GM18909 (cell line): ENCODE measurements around the gene ICAM1.
"Not testable (repeated sequence)": the region's sequence is repeated elsewhere in the genome, so short reads cannot be mapped to it uniquely, and the experiment has no call there.

Experiments used
- ATAC-seq: cut with Tn5 transposase; IDR thresholded peaks from one replicate; pipeline ENCODE4 v1.9.1; 2021; ENCODE audit warnings: mild to moderate bottlenecking; ENCODE audit not compliant: unreplicated experiment, poor library complexity

Gene ICAM1

DNA sequence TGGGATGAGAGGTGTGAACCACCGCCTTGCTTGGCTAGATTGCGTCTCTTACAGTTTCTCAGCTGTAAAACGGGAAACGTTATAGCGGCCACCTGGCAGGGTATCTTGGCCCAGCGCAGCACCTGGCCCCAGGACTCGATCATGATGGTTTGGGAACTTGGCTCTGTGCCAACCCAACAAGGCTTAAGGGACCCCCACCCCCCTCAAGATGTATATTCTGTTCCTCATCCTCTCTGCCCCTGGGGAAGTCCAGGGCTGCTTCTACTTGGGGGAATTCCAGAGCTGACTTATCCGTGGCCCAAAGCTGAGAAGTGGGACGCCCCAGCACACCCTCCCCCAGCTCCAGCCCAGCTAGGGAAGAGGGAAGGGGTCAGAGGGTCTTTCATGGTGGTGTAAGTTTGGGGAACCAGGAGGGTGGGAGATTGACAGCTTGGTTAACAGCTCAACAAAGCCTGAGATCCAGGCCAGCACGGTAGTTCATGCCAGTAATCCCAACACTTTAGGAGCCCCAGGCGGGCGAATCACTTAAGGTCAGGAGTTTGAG lies 695 bp downstream of the ICAM1 start:
- peak; percentile 31 for ATAC-seq

DNA sequence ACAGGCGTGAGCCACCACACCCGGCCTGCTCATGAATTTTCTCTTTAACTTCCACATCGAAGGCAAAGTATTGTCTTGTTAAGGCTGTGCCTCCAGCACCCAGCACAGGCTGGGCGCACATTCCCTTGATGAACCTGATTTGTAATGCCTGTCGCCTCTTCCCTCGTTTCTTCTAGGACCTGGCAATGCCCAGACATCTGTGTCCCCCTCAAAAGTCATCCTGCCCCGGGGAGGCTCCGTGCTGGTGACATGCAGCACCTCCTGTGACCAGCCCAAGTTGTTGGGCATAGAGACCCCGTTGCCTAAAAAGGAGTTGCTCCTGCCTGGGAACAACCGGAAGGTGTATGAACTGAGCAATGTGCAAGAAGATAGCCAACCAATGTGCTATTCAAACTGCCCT lies 3.7 kb downstream of the ICAM1 start:
- ATAC-seq: no peak

DNA sequence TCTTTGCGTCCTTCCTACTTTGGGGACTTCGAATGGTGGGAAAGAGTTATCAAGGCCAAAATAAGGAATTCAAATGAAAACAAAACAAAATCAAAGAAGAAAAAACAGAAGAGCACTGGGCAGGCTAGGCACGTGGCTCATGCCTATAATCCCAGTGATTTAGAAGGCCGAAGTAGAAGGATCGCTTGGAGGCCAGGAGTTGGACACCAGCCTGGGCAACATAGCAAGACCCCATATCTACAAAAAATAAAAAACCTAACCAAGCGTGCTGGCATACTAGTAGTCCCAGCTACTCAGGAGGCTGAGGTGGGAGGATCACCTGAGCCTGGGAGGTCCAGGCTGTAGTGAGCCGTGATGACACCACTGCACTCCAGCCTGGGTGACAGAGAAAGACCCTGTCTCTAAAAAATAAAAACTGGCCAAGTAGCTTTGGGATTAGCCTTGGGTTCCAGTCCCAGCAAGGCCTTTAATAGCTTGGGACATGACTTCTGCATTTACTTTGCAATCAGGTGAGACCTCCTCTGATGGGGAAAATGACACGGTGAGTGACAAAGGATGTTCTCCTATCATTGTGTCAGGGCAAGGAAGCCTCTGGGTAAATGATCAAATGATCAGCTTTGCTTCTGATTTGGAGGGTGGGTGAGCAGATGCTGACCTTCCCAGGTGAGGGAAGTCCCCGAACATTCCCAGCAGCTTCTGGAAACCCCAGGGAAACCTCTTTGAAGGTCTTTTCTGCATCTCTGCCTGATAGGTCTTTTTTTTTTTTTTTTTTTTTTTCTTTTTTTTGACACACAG lies 7.1 kb downstream of the ICAM1 start:
- no peak for ATAC-seq

DNA sequence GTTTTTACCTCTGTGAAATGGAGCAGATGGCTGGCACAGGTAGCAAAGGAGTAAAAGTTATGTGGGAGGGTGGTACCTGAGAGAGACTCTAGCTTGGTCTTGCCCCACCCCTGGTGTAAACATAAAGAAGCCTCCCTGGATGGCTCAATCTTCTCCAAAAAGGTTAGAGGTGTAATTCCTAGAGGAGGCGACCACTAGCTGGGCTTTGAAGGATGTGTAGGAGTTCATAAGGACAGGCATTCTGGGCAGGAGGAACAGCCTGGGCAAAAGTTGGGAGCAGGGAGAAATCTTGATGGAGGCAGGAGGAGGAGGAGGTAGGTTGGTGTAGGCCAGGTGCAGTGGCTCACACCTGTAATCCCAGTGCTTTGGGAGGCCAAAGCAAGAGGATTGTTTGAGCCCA lies 8.0 kb downstream of the ICAM1 start:
- ATAC-seq: no peak

DNA sequence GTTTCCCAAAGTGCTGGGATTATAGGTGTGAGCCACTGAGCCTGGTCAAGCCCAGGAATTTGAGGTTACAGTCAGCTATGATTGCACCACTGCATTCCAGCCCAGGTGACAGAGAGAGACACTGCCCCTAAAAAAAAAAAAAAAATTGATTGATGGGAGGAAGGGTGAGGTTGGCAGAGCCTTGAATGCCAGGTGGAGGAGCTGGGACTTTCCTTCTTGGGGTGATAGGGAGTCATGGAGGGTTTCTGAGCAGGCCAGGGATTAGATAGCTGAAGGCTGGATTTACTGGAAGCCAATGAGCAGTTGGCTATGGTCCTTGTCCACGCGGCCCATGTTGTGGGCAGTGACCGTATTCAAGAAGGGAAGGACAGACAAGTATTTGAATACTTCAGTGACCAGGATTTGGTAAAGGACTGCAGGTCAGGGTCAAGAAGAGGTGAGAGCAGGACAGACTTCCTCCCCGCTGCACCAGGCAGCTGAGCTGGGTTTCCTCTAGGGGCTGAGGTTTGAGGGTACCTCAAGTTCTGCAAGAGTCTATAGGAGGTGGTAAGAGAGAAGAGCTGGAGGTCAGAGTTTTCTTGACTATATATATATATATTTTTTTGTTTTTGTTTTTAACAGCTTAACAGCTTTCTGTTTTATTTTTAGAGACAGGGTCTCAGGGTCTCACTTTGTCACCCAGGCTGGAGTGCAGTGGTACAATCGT lies 9.0 kb downstream of the ICAM1 start:
- ATAC-seq: no peak

DNA sequence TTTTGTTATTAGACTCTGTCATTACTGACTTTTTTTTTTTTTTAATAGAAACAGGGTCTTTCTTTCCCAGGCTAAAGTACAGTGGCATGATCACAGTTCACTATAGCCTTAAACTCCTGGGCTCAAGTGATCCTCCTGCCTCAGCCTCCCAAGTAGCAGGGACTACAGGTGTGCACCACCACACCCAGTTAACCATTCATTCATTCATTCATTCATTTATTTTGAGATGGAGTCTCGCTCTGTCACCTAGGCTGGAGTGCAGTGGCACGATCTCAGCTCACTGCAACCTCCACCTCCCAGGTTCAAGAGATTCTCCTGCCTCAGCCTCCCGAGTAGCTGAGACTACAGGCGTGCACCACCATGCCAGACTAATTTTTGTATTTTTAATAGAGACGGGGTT lies 11.1 kb downstream of the ICAM1 start:
- not testable (repeated sequence) for ATAC-seq

DNA sequence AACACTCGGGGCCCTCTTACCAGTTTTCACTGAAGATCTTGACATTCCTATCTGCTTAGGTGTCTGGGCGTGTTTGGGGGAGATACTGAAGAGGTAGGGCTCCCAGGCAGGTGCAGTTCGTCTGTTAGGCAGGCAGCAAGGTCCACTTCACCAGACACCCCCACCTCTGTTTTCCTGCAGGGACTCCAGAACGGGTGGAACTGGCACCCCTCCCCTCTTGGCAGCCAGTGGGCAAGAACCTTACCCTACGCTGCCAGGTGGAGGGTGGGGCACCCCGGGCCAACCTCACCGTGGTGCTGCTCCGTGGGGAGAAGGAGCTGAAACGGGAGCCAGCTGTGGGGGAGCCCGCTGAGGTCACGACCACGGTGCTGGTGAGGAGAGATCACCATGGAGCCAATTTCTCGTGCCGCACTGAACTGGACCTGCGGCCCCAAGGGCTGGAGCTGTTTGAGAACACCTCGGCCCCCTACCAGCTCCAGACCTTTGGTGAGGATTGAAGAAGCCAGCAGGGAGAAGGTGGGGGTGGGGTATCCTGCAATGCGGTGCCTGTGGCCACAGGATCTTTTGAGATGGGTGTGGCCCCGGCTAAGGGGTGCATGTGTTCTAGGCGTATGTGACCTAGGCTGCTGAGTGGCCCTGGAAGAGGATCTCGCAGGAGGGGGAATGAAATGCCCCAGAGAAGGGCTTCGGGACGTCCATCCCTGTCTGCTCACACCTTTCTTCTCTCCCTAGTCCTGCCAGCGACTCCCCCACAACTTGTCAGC lies 12.6 kb downstream of the ICAM1 start:
- ATAC-seq: no peak

DNA sequence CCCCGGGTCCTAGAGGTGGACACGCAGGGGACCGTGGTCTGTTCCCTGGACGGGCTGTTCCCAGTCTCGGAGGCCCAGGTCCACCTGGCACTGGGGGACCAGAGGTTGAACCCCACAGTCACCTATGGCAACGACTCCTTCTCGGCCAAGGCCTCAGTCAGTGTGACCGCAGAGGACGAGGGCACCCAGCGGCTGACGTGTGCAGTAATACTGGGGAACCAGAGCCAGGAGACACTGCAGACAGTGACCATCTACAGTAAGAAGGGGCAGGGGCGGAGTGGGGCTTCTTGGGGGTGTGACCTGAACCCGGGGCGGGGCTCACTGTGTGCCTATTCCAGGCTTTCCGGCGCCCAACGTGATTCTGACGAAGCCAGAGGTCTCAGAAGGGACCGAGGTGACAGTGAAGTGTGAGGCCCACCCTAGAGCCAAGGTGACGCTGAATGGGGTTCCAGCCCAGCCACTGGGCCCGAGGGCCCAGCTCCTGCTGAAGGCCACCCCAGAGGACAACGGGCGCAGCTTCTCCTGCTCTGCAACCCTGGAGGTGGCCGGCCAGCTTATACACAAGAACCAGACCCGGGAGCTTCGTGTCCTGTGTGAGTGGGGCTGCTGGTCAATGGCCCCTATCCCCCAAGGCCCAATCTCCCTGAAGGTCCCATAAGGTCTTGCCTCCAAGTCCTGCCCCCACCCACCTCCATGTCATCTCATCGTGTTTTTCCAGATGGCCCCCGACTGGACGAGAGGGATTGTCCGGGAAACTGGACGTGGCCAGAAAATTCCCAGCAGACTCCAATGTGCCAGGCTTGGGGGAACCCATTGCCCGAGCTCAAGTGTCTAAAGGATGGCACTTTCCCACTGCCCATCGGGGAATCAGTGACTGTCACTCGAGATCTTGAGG lies 13.4 kb downstream of the ICAM1 start:
- no peak for ATAC-seq

DNA sequence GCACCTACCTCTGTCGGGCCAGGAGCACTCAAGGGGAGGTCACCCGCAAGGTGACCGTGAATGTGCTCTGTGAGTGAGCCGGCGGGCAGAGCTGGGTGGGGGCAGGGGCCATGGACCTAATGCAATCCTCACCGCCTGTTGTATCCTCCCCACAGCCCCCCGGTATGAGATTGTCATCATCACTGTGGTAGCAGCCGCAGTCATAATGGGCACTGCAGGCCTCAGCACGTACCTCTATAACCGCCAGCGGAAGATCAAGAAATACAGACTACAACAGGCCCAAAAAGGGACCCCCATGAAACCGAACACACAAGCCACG lies 14.0 kb downstream of the ICAM1 start:
- no peak for ATAC-seq

DNA sequence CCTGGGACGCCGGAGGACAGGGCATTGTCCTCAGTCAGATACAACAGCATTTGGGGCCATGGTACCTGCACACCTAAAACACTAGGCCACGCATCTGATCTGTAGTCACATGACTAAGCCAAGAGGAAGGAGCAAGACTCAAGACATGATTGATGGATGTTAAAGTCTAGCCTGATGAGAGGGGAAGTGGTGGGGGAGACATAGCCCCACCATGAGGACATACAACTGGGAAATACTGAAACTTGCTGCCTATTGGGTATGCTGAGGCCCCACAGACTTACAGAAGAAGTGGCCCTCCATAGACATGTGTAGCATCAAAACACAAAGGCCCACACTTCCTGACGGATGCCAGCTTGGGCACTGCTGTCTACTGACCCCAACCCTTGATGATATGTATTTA lies 14.5 kb downstream of the ICAM1 start:
- no peak for ATAC-seq

DNA sequence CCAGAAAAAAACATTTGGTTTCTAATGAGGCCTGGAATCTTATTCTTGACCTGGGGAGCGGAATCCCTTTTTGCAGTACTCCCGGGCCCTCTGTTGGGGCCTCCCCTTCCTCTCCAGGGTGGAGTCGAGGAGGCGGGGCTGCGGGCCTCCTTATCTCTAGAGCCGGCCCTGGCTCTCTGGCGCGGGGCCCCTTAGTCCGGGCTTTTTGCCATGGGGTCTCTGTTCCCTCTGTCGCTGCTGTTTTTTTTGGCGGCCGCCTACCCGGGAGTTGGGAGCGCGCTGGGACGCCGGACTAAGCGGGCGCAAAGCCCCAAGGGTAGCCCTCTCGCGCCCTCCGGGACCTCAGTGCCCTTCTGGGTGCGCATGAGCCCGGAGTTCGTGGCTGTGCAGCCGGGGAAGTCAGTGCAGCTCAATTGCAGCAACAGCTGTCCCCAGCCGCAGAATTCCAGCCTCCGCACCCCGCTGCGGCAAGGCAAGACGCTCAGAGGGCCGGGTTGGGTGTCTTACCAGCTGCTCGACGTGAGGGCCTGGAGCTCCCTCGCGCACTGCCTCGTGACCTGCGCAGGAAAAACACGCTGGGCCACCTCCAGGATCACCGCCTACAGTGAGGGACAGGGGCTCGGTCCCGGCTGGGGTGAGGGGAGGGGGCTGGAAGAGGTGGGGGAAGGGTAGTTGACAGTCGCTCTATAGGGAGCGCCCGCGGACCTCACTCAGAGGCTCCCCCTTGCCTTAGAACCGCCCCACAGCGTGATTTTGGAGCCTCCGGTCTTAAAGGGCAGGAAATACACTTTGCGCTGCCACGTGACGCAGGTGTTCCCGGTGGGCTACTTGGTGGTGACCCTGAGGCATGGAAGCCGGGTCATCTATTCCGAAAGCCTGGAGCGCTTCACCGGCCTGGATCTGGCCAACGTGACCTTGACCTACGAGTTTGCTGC lies 16.1 kb downstream of the ICAM1 start, which contains the start of gene ICAM4:
Gene ICAM4 (plus strand): TSS at position 153 of the 935 bp plus-strand sequence. CDS start 58 bp downstream, at position 211.
- ATAC-seq: no peak

DNA sequence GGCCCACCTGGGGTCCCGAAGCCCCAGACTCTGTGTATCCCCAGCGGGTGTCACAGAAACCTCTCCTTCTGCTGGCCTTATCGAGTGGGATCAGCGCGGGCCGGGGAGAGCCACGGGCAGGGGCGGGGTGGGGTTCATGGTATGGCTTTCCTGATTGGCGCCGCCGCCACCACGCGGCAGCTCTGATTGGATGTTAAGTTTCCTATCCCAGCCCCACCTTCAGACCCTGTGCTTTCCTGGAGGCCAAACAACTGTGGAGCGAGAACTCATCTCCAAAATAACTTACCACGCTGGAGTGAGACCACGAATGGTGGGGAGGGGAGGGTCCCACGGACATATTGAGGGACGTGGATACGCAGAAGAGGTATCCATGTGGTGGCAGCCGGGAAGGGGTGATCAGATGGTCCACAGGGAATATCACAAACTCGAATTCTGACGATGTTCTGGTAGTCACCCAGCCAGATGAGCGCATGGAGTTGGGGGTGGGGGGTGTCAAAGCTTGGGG lies 17.8 kb downstream of the ICAM1 start:
- no peak for ATAC-seq

DNA sequence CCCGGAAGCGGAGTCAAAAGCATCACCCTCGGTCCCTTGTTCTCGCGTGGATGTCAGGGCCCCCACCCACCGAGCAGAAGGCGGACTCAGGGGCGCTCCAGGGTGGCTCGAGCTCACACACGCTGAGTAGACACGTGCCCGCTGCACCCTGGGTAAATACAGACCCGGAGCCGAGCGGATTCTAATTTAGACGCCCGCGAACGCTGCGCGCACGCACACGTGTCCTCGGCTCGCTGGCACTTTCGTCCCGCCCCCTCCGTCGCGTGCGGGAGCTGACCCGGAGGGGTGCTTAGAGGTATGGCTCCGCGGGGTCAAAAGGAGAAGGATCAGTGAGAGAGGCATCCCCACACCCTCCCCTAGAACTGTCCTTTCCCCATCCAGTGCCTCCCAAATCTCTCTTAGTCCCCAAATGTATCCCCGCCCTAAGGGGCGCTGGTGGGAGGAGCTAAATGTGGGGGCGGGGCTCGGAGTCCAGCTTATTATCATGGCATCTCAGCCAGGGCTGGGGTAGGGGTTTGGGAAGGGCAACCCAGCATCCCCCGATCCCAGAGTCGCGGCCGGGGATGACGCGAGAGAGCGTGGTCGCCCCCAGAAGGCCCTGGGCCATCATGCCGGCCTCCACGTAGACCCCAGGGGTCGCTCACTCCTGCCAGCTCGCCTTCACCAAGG lies 18.4 kb downstream of the ICAM1 start:
- no peak for ATAC-seq

DNA sequence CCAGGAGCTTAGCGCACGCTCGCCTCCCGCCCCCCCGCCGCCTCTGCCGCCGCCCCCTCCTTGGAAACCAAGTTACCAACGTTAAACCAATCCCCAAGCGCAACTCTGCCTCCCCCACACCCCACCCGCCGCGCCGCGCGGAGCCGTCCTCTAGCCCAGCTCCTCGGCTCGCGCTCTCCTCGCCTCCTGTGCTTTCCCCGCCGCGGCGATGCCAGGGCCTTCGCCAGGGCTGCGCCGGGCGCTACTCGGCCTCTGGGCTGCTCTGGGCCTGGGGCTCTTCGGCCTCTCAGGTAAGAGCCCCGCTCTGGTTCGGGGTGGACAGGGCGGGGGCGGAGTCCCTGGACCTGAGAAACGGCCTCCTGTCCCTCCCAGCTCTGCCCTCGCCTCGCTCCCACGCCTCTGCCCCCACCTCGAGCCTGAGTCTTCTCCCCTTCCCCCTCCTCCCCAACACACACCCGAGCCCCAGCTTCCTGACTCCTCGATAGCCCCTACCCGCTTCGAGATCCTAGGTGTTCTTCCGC lies 19.0 kb downstream of the ICAM1 start, which contains the start of gene ICAM5:
Gene ICAM5 (plus strand): TSS at position 117 of the 521 bp plus-strand sequence. CDS start 92 bp downstream, at position 209.
- ATAC-seq: no peak

DNA sequence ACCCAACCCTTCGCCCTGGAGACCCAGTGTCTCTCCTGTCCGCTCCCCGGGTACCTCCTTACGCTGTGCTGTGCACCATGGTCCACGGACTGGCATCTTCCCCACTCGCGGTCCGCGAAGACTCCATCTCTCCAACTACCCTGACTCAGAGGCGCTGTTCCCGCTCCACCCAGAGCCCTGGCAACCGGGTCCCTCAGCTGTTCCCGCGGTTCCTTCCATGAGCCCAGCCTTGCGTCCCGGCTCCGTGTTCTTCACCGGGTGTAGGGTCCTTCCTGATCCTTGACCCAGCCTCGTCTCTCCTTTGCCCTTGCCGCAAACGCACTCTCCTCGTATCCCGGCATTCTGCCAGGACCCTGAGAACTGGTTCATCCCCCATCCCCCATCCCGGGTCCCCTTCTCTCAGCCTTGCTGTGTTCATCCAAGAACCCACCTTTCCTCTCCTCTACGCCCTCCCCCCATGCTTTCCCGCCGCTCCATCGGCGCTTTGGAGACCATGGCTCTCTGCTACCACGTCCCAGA lies 19.5 kb downstream of the ICAM1 start:
- no peak for ATAC-seq

DNA sequence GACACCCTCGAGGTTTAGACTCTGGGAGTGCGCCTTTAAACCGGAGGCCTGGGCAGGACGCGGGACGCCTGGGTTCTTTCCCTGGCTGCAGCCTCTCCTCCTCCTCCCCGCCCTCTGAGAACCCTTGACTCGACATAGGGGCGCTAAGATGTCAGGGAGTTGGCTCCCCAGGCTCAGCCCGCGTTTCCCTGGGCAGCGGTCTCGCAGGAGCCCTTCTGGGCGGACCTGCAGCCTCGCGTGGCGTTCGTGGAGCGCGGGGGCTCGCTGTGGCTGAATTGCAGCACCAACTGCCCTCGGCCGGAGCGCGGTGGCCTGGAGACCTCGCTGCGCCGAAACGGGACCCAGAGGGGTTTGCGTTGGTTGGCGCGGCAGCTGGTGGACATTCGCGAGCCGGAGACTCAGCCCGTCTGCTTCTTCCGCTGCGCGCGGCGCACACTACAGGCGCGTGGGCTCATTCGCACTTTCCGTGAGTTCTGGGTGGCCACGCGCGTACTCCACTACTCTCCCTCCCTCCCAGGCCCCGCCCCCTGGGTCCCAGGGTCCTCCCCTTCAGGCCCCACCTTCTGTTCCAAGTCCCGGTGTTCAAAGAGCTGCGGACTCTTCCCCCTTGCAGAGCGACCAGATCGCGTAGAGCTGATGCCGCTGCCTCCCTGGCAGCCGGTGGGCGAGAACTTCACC lies 20.1 kb downstream of the ICAM1 start:
- ATAC-seq: no peak
